ENCODE data around the gene SDR42E2.
A peak's percentile ranks its signal among the peaks of the same experiment; 100 is the strongest.
"Not testable (repeated sequence)": the region's sequence is repeated elsewhere in the genome, so short reads cannot be mapped to it uniquely, and the experiment has no call there.

Gene SDR42E2

GRCh38 chr16:22192261-22193062, 30.2 kb downstream of the SDR42E2 start:
- peak; percentile 75 to 86 (median 85) for DNase-seq

- no peak for DNase-seq
Measured at GRCh38 chr16:22193063-22193411, 30.7 kb downstream of the SDR42E2 start.

GRCh38 chr16:22194707-22195444, 32.6 kb downstream of the SDR42E2 start:
- DNase-seq, result peak in 3 of 4 experiments; percentile 54 to 70 (median 67)

GRCh38 chr16:22195445-22195694, 33.1 kb downstream of the SDR42E2 start:
- no peak for DNase-seq

- DNase-seq, result peak; percentile 91 to 97 (median 92)
Measured at GRCh38 chr16:22195695-22196558, 33.6 kb downstream of the SDR42E2 start.

- DNase-seq, result not testable (repeated sequence)
Measured at GRCh38 chr16:22196559-22197168, 34.4 kb downstream of the SDR42E2 start.

GRCh38 chr16:22198547-22199293, 36.4 kb downstream of the SDR42E2 start:
- peak; percentile 42 to 81 (median 68) for DNase-seq

- DNase-seq, result no peak
Measured at GRCh38 chr16:22202261-22202637, 39.9 kb downstream of the SDR42E2 start.

- DNase-seq, result peak in 2 of 4 experiments; percentile 26 to 34
Measured at GRCh38 chr16:22203091-22203490, 40.8 kb downstream of the SDR42E2 start.

GRCh38 chr16:22204091-22204655, 41.9 kb downstream of the SDR42E2 start:
- DNase-seq, result no peak

- DNase-seq, result no peak
Measured at GRCh38 chr16:22205577-22206012, 43.3 kb downstream of the SDR42E2 start.

GRCh38 chr16:22206013-22206841, 43.9 kb downstream of the SDR42E2 start, which contains the start of gene EEF2K:
EEF2K (plus strand) TSS chr16:22206278; CDS start chr16:22225730, 19,452 bp downstream.
- DNase-seq, result peak; percentile 90 to 94 (median 92)

GRCh38 chr16:22206842-22207714, 44.8 kb downstream of the SDR42E2 start:
- DNase-seq, result peak; percentile 81 to 91 (median 86)

GRCh38 chr16:22207715-22208360, 45.5 kb downstream of the SDR42E2 start:
- no peak for DNase-seq

- no peak for DNase-seq
Measured at GRCh38 chr16:22210285-22210684, 48.0 kb downstream of the SDR42E2 start.

GRCh38 chr16:22210854-22211253, 48.5 kb downstream of the SDR42E2 start:
- no peak for DNase-seq

GRCh38 chr16:22213236-22213635, 50.9 kb downstream of the SDR42E2 start:
- DNase-seq, result no peak

GRCh38 chr16:22213801-22214200, 51.5 kb downstream of the SDR42E2 start:
- no peak for DNase-seq

GRCh38 chr16:22214402-22214801, 52.1 kb downstream of the SDR42E2 start:
- DNase-seq, result no peak
